HFF-Myc (cell line): ENCODE measurements around the gene MUC6.

Experiments used
- DNase-seq: peaks from one replicate; pipeline ENCODE4 v3.0.0-alpha.2; 2011; ENCODE audit warnings: low read depth; ENCODE audit errors: extremely low read depth
- H3K4me3 ChIP-seq: replicated peaks from 2 replicates; pipeline ENCODE4 v1.5.1; 2011; ENCODE audit warnings: low read depth, mild to moderate bottlenecking, control low read depth, low read length
- TF ChIP-seq, protein P1 (sequence below): IDR thresholded peaks from 2 replicates; pipeline ENCODE4 v1.5.1; 2012; ENCODE audit warnings: mild to moderate bottlenecking, low read depth, low read length, control low read depth; ENCODE audit errors: missing control alignments

MUC6 gene

DNA sequence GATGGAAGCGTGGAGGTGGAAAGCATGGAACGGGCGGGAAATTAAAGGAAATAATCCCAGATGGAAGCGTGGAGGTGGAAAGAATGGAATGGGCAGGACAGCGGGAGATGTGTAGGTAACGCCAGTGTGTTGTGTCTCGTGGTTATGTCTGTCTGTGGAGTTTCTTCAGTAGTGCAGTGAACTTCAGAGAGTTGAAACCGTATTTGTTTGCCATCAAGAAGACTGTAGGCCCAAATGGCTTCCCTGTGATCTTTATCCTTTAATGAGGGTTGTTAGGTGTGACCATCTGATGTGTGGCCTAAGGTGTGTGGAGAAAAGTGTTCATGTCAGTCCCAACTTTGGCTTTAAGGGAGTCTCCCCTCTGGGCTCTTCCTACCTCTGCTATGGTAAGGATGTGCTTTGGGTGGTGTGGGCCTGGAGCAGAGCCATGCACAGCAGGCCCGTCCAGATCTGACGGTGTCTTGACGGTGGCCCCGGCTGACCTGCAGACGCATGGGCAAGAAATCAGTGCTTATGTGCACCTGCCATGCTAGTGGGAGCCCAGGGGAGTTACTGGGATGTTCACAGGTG is 71.2 kb downstream of the MUC6 start:
- no peak overlapping the region for H3K4me3 ChIP-seq
- DNase-seq = no peak
- TF ChIP-seq, protein P1, sequence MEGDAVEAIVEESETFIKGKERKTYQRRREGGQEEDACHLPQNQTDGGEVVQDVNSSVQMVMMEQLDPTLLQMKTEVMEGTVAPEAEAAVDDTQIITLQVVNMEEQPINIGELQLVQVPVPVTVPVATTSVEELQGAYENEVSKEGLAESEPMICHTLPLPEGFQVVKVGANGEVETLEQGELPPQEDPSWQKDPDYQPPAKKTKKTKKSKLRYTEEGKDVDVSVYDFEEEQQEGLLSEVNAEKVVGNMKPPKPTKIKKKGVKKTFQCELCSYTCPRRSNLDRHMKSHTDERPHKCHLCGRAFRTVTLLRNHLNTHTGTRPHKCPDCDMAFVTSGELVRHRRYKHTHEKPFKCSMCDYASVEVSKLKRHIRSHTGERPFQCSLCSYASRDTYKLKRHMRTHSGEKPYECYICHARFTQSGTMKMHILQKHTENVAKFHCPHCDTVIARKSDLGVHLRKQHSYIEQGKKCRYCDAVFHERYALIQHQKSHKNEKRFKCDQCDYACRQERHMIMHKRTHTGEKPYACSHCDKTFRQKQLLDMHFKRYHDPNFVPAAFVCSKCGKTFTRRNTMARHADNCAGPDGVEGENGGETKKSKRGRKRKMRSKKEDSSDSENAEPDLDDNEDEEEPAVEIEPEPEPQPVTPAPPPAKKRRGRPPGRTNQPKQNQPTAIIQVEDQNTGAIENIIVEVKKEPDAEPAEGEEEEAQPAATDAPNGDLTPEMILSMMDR = no peak

DNA sequence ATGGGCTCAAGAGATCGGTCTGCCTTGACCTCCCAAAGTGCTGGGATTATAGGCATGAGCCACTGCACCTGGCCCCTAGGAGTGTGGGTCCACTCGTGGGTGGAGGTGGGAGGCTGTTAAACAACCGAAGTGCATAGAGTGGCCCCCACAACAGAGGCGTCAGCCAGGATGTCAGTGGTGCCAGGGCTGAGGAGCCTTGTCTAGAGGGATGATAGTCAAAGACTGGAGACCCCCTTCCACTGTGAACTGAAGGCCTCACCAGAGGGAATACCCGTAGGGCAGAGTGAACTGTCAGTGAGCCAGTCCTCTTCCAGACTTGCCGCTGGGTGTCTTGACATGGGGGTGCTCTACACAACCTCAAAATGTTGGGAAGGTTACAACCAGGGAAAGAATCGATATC is 72.7 kb downstream of the MUC6 start:
- TF ChIP-seq, protein P1 = no peak
- no peak for DNase-seq
- no peak overlapping the region for H3K4me3 ChIP-seq
